HUES6 (cell line): Measurements from ENCODE around the gene EPHB1.
"Not testable (repeated sequence)": the region's sequence is repeated elsewhere in the genome, so short reads cannot be mapped to it uniquely, and the experiment has no call there.

ENCODE experiments used
- H3K27ac ChIP-seq: 2 replicates; pipeline ENCODE4 v1.7.0; 2013; ENCODE audit warnings: low read depth, mild to moderate bottlenecking, low read length, inconsistent platforms
- H3K27me3 ChIP-seq: 2 replicates; pipeline ENCODE4 v1.6.1; 2013; ENCODE audit warnings: low read length; ENCODE audit not compliant: control insufficient read depth, insufficient read depth
- H3K36me3 ChIP-seq: 2 replicates; pipeline ENCODE4 v1.6.1; 2013; ENCODE audit warnings: low read length; ENCODE audit not compliant: control insufficient read depth, insufficient read depth
- H3K4me1 ChIP-seq: 2 replicates; pipeline ENCODE4 v1.6.1; 2013; ENCODE audit warnings: low read length; ENCODE audit not compliant: control insufficient read depth, insufficient read depth
- H3K4me3 ChIP-seq: 2 replicates; pipeline ENCODE4 v1.5.1; 2013; ENCODE audit warnings: low read depth, low read length
- H3K9ac ChIP-seq: one replicate; pipeline ENCODE4 v1.6.1; 2013; ENCODE audit warnings: mild to moderate bottlenecking, low read length
- H3K9me3 ChIP-seq: 2 replicates; pipeline ENCODE4 v1.6.1; 2013; ENCODE audit warnings: low read depth, low read length; ENCODE audit not compliant: control insufficient read depth, insufficient read depth

EPHB1 gene

DNA sequence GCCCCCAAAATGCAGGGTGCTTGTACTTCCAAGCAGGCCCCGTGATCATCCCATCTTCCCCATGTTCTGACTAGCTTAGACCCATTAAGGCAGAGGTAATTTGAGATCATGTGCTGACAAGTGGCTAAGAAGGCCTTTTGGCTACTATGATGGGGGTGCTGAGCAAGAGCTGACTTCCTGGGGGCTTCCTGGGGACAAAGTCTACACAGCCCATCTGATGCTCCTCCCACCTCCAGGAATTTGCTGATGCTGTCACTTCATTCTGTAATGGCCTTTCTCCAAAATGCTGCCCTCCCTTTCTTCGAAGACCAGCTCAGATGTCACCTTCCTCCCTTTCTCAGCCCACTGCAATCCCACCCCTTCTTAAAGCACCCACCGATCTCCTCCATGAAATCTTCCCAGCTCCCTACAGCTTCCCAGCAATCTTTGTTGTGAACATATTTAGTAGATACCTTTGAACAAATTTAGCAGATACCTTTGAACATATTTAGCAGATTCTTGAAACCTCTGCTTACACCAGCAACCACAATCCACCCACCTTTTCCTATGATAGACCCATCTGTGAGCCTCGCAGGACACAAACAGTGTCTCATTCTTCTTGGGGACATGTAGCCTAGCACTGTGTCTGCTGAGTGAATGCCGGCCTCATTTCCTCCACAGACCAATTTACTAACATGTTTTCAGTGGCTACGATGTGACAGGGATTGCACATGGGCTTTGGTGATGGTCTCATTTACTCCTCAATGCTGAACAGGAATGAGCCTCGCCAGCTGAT, 223.3 kb downstream of the EPHB1 start:
- Histone ChIP-seq H3K36me3 (no peaks in the 10 kb centered on the region), H3K27me3 (no peaks in the 10 kb centered on the region), H3K4me1 (peaks cover 14% of the 10 kb centered on the region; the same call in 1 of the 2 replicates), H3K27ac (no peak overlapping the region), H3K9me3 (no peaks in the 10 kb centered on the region), H3K4me3 (no peak overlapping the region), H3K9ac (no peak overlapping the region)

DNA sequence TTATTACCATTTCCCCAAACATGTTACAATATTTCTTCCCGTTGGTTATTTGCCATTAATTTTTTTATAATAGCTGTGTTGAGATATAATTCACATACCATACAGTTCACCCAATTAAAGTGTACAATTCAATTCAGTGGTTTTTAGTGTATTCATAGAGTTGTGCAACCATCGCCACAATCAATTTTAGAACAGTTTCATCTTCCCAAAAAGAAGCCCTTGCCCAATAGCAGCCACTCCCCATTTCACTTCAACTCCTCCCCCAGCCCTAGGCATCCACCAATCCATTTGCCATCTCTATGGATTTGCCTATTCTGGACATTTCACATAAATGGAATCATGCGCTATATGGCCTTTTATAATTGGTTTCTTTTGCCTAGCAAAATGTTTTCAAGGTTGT, 225.1 kb downstream of the EPHB1 start:
- no peaks in the 10 kb centered on the region for H3K27me3 ChIP-seq
- no peaks in the 10 kb centered on the region for H3K36me3 ChIP-seq
- H3K4me3 ChIP-seq = no peak overlapping the region
- H3K4me1 ChIP-seq = peaks cover 14% of the 10 kb centered on the region; the same call in 1 of the 2 replicates
- H3K9me3 ChIP-seq = no peaks in the 10 kb centered on the region
- no peak overlapping the region for H3K27ac ChIP-seq
- H3K9ac ChIP-seq = no peak overlapping the region

DNA sequence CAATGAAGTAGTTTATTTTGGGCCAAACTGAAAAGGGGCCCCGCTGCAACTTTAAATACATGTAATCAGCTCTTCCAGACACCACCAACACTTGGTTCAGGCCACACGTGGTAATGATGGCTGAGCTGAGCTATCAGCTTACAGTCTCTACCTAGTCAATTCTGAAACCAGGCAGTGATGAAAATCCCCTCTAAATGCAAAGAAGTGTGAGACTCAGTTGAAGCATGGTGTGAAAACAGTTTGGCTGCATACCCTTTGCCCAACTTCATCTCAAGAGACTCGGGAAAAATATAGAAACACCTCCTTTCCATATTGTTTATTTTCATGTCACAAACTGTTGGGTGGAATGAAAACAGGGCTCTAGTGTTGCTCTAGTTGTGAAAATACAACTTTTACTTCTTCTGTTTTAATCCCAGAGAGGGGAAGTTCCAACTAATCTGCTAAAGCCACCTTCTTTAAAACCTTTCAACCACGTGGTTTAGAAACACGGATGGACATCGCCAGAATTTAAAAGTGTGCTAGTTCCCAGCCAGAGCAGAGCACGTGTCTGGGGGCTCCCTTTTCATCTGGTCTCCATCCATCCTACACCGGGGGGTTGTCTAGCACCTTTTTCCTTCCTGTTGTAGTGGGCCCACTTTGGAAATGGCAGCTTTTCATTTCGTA, 229.1 kb downstream of the EPHB1 start:
- Histone ChIP-seq H3K4me3 (no peak overlapping the region), H3K9me3 (no peaks in the 10 kb centered on the region), H3K27ac (no peak overlapping the region), H3K36me3 (no peaks in the 10 kb centered on the region), H3K27me3 (no peaks in the 10 kb centered on the region), H3K4me1 (0 out of 2 replicates have a peak, but pooled peaks cover under 1% of the 10 kb centered on the region), H3K9ac (no peak overlapping the region)

DNA sequence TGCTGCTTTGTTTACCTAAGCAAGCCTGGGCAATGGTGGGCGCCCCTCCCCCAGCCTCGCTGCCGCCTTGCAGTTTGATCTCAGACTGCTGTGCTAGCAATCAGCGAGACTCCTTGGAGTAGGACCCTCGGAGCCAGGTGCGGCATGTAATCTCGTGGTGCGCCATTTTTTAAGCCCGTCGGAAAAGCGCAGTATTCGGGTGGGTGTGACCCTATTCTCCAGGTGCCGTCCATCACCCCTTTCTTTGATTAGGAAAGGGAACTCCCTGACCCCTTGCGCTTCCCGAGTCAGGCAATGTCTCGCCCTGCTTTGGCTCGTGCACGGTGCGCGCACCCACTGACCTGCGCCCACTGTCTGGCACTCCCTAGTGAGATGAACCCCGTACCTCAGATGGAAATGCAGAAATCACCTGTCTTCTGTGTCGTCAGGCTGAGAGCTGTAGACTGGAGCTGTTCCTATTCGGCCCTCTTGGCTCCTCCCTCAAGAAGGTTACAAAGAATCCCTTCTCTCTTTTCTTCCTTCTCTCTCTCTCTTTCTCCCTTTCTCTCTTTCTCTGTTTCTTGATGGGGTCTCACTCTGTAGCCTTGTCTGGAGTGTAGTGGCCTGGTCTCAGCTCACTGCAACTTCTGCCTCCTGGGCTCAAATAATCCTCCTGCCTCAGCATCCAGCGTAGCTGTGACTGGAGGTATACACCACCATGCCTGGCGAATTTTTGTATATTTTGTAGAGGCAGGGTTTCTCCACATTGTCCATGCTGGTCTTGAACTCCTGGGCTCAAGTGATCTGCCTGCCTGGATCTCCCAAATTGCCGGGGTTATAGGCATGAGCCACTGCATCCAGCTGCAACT, 235.9 kb downstream of the EPHB1 start:
- peak overlapping the region; percentile 43 for H3K9ac ChIP-seq
- not testable (repeated sequence) for H3K27me3 ChIP-seq
- peak overlapping the region; percentile 66 for H3K4me3 ChIP-seq

DNA sequence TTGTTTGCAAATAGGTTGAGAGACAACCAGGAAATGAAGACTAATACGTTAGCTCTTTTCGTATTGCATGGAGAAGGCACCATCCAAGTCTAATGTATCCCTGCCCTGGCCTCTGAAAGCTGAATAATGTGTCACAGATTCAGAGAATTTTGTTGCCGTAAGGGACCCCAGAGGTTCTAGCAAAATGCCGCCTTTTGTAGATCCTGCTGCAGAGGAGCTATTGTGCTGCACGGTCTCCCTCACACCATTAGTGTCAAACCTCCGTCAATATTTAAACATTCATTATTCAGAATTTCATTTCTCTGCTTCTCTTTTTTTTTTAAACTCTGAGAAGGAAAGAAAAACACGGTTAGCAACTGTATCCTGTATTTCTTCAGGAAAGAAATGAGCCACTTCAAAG, 238.7 kb downstream of the EPHB1 start:
- no peak overlapping the region for H3K4me3 ChIP-seq
- peaks cover 13% of the 10 kb centered on the region; the same call in 1 of the 2 replicates for H3K4me1 ChIP-seq
- H3K9me3 ChIP-seq = no peaks in the 10 kb centered on the region
- H3K36me3 ChIP-seq = no peaks in the 10 kb centered on the region
- 0 out of 2 replicates have a peak, but pooled peaks cover 3% of the 10 kb centered on the region for H3K27me3 ChIP-seq
- no peak overlapping the region for H3K27ac ChIP-seq
- H3K9ac ChIP-seq = no peak overlapping the region

More for the DNA sequence above, 235.9 kb downstream of the EPHB1 start:
- not testable (repeated sequence) for H3K27ac ChIP-seq, H3K9me3 ChIP-seq, H3K36me3 ChIP-seq
- peaks cover 13% of the 10 kb centered on the region; the same call in 1 of the 2 replicates for H3K4me1 ChIP-seq

DNA sequence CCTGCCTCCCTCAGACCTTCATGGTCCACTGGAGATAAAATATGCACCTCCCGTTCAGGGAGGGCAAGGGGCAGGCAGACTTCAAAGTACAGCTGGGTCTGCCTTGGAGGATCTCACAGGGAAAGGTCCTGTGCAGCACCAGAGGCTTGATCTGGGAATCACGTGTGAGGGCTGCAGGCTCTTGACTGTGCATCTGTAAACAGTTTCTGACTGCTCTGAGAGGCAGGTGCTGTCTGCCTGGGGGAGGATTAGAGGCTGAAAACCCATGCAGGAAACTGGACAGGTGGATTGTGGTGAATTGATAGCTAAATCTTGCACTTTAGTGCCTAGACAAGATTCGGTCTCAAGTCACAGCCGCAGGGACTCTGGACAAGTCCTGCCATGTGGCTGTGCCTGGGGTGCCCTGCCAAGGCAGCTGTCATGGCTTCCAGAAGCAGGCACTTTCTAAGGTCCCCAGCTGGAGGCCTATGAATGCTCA, 239.3 kb downstream of the EPHB1 start:
- Histone ChIP-seq H3K27me3 (0 out of 2 replicates have a peak, but pooled peaks cover 3% of the 10 kb centered on the region), H3K4me1 (peaks cover 13% of the 10 kb centered on the region; the same call in 1 of the 2 replicates), H3K9me3 (no peaks in the 10 kb centered on the region), H3K36me3 (no peaks in the 10 kb centered on the region), H3K4me3 (no peak overlapping the region), H3K27ac (no peak overlapping the region), H3K9ac (no peak overlapping the region)

DNA sequence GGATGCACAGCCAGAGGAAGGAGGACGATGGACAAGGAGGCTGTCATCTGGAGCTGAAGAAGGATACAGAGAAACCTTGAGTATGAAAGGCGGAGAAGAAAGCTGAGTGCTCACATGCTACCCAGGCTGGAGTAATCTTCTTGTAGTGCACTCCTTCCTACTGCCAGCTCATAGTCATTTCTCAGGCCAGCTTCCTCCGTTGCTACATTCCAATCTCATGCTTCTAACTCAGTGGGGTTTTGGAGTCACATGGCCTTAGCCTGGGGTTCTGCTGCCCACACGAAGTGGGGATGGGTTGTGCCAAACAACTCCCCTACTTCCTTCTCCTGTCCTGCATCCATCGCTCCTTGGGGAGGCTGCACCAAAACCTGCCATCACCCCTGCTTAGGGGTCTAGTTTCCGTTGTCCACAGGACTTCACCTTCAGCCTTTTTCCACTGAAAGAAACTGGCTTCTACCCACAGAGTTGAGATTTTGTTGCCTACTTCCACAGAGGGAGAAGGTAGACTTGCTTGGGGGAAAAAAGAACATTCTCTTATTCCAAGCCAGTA, 239.9 kb downstream of the EPHB1 start:
- Histone ChIP-seq H3K36me3 (no peaks in the 10 kb centered on the region), H3K4me3 (no peak overlapping the region), H3K4me1 (peaks cover 13% of the 10 kb centered on the region; the same call in 1 of the 2 replicates), H3K27ac (no peak overlapping the region), H3K27me3 (0 out of 2 replicates have a peak, but pooled peaks cover 3% of the 10 kb centered on the region), H3K9me3 (no peaks in the 10 kb centered on the region), H3K9ac (no peak overlapping the region)

DNA sequence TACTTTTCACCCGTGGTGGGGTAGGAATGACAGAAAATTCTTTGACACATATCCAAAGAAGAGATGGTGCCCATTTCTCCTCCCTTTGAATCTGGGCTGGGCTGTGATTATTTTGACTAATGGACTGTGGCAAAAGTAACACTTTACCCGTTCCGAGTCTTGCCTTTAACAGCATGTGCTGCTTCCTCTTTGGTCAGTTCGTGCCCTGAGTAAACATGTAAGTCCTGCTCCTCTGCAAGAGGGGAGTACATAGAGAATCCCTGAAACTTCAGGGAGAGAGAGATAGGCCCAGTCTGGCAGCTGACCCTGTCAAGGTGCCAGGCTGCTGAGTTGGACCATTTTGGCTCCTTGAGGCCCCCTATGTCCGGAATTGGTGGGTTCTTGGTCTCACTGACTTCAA, 243.1 kb downstream of the EPHB1 start:
- Histone ChIP-seq H3K4me3 (no peak overlapping the region), H3K9ac (no peak overlapping the region), H3K4me1 (peaks cover 8% of the 10 kb centered on the region; the same call in 1 of the 2 replicates), H3K36me3 (no peaks in the 10 kb centered on the region), H3K27me3 (0 out of 2 replicates have a peak, but pooled peaks cover 3% of the 10 kb centered on the region), H3K27ac (no peak overlapping the region), H3K9me3 (no peaks in the 10 kb centered on the region)

DNA sequence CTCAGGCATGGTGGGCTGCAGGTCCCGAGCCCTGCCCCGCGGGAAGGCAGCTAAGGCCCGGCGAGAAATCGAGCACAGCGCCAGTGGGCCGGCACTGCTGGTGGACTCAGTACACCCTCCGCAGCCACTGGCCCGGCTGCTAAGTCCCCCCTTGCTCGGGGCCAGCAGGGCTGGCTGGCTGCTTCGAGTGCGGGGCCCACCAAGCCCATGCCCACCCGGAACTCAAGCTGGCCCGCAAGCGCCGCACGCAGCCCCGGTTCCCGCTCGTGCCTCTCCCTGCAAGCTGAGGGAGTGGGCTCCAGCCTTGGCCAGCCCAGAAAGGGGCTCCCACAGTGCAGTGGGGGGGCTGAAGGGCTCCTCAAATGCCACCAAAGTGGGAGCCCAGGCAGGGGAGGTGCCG, 244.5 kb downstream of the EPHB1 start:
- not testable (repeated sequence) for H3K27ac ChIP-seq

DNA sequence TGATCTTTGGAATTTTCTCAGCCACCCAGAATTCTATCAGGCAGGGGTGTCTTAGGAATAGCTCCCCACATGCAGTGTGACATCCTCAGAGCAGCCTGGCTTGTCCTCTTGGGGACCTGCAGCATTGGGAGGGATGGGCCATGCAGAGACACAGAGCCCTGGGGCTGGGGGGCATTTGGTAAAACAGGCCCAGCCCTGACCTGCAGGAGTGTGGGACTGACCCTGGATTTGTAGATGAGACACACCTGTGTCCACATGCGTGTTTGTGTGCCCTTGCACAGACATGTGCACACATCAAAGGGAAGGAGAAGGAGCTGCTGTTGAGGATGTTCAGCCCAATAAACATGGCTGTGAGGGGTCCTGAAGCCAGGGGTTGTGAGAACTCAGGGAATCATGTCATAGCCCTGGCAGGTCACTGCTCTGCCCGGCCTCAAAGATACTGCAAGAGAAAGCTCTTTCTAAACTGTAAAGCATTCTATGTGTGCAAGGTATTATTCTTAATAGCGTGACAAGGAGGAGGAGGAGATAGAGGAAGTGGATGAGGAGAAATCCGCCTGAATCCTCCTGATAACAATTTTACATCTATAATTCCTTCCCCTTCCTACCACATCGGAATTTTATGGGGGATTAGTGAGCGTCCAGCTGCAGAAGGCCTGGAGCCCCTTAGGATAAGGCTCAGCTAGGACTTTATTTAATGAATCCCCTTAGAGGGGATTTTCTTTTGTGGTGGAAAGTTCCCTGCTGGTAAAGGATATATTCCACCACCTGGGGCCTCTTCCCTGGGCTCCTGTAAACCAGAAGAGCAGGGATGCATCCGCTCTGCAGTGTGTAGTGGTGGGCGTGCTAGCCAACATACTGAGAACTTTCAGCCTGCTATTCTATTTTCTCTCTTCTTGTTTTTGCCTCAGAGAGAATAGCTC, 245.5 kb downstream of the EPHB1 start:
- H3K9me3 ChIP-seq = no peaks in the 10 kb centered on the region
- H3K36me3 ChIP-seq = no peaks in the 10 kb centered on the region
- H3K27me3 ChIP-seq = no peaks in the 10 kb centered on the region
- H3K4me1 ChIP-seq = no peaks in the 10 kb centered on the region
- H3K27ac ChIP-seq = no peak overlapping the region
- no peak overlapping the region for H3K9ac ChIP-seq
- no peak overlapping the region for H3K4me3 ChIP-seq

More for the DNA sequence above, 244.5 kb downstream of the EPHB1 start:
- H3K4me3 ChIP-seq, H3K27me3 ChIP-seq, H3K9me3 ChIP-seq, H3K36me3 ChIP-seq, H3K4me1 ChIP-seq, H3K9ac ChIP-seq: not testable (repeated sequence)
